Gastrocnemius medialis (tissue), 4 donors: Measurements from ENCODE around the gene ASS1. TPM values are rescaled to one million over a fixed set of nuclear protein-coding genes. Genes with fewer than 3 reads are reported as not detected.

Experiments
- ATAC-seq, 2 donors: fragments of 150-250 bp; one replicate each; pipeline ENCODE4 v1.9.1; 2016
- DNase-seq, 2 donors: peaks; one replicate each; pipeline ENCODE4 v3.0.0-alpha.2; 2019
- H3K27ac ChIP-seq, 4 donors: fragments of 200-600 bp; sonication (generic); 1 replicate in 1 of 4; 2 replicates in 3 of 4; pipeline ENCODE4 v1.5.1; 2016 to 2018; ENCODE audit warnings: mild to moderate bottlenecking in 2 of 4, moderate library complexity in 1 of 4
- H3K27me3 ChIP-seq, 3 donors: fragments of 200-600 bp; sonication (generic) in 2 of 3; 1 replicate in 1 of 3; 2 replicates in 2 of 3; pipeline versions ENCODE4 v1.5.1 to v1.6.0; 2016 to 2019; ENCODE audit warnings: mild to moderate bottlenecking in 1 of 3, moderate library complexity in 1 of 3
- H3K36me3 ChIP-seq, 2 donors: fragments of 200-600 bp; sonication (generic) in 1 of 2; one replicate each; pipeline ENCODE4 v1.5.1; 2017 to 2018
- H3K4me1 ChIP-seq, 2 donors: fragments of 200-600 bp; sonication (generic) in 1 of 2; one replicate each; pipeline ENCODE4 v1.5.1; 2016 to 2017; ENCODE audit warnings: mild to moderate bottlenecking in 2 of 2
- H3K4me3 ChIP-seq, 4 donors: fragments of 200-600 bp; sonication (generic) in 3 of 4; 1 replicate in 1 of 4; 2 replicates in 3 of 4; pipeline ENCODE4 v1.5.1; 2016 to 2019; ENCODE audit warnings: mild to moderate bottlenecking in 2 of 4
- H3K9me3 ChIP-seq, 3 donors: fragments of 200-600 bp; sonication (generic) in 2 of 3; 1 replicate in 1 of 3; 2 replicates in 2 of 3; pipeline ENCODE4 v1.5.1; 2016 to 2019
- CTCF ChIP-seq, 5 experiments: fragments of 450-650 bp in 3 of 5; fragments of 200-600 bp in 2 of 5; sonication (generic) in 2 of 5; IDR thresholded peaks in 4 of 5; conservative IDR thresholded peaks in 1 of 5; 1 replicate in 4 of 5; 2 replicates in 1 of 5; pipeline ENCODE4 v1.5.1; 2016 to 2019; ENCODE audit warnings: antibody characterized with exemption in 5 of 5, mild to moderate bottlenecking in 3 of 5, moderate library complexity in 3 of 5
- POLR2A ChIP-seq, 2 donors: fragments of 450-650 bp; IDR thresholded peaks; one replicate each; pipeline ENCODE4 v1.6.1; 2017; ENCODE audit warnings: antibody characterized with exemption in 2 of 2, mild to moderate bottlenecking in 2 of 2, moderate library complexity in 2 of 2
- in situ Hi-C, 4 donors: fragments of 200-750 bp; cut with MboI; loops; one replicate each; pipeline versions ENCODE4 v1.15.0 to v1.8.0; 2017; ENCODE audit warnings: low sequenced_read_pairs in 4 of 4
- intact Hi-C: fragments of 100-400 bp; cut with DNase I; formaldehyde crosslinking; loops from one replicate; pipeline ENCODE4 v1.15.1; 2023; ENCODE audit warnings: low total_unique reads
- total RNA-seq, 4 donors: library from RNA; depleted of rRNA; stranded (reverse); fragments of >200 nt; gene quantifications; one replicate each; pipeline versions ENCODE4 v1.1.0 to v1.2.3, GENCODE V29; 2016

The ASS1 gene
- total RNA-seq, 4 donors from 2014 or later, result 44.5 to 83.4 (median 68.5) TPM

GRCh38 chr9:130452835-130453234 is 8.1 kb downstream of the ASS1 start:
- TF ChIP-seq POLR2A (IDR thresholded peaks at IDR 0.05), result no peak
- no peak for TF ChIP-seq CTCF (IDR thresholded peaks at IDR 0.05 in 4 of 5, conservative IDR thresholded peaks at IDR 0.05 in 1 of 5)

GRCh38 chr9:130453487-130453886 is 8.7 kb downstream of the ASS1 start:
- no peak for DNase-seq
- no peaks in the 10 kb centered on the region for H3K27me3 ChIP-seq
- in situ Hi-C loops, result no loop called here
- no peak overlapping the region for H3K4me3 ChIP-seq
- H3K4me1 ChIP-seq, result peaks cover 18 to 27% of the 10 kb centered on the region in 2 donors
- no peak for TF ChIP-seq POLR2A (IDR thresholded peaks at IDR 0.05)
- no peak for TF ChIP-seq CTCF (IDR thresholded peaks at IDR 0.05 in 4 of 5, conservative IDR thresholded peaks at IDR 0.05 in 1 of 5)
- no peaks in the 10 kb centered on the region for H3K36me3 ChIP-seq
- intact Hi-C loops, result no loop called here
- H3K27ac ChIP-seq, result no peak overlapping the region
- ATAC-seq, result no peak
- H3K9me3 ChIP-seq, result no peaks in the 10 kb centered on the region

More at GRCh38 chr9:130452835-130453234, 8.1 kb downstream of the ASS1 start:
- intact Hi-C loops (no loop called here), in situ Hi-C loops (no loop called here)
- Histone ChIP-seq H3K4me3 (no peak overlapping the region), H3K9me3 (no peaks in the 10 kb centered on the region), H3K36me3 (no peaks in the 10 kb centered on the region), H3K27ac (no peak overlapping the region), H3K4me1 (peaks cover 20 to 33% of the 10 kb centered on the region in 2 donors), H3K27me3 (no peaks in the 10 kb centered on the region)
- no peak for DNase-seq
- ATAC-seq, result no peak

DNA sequence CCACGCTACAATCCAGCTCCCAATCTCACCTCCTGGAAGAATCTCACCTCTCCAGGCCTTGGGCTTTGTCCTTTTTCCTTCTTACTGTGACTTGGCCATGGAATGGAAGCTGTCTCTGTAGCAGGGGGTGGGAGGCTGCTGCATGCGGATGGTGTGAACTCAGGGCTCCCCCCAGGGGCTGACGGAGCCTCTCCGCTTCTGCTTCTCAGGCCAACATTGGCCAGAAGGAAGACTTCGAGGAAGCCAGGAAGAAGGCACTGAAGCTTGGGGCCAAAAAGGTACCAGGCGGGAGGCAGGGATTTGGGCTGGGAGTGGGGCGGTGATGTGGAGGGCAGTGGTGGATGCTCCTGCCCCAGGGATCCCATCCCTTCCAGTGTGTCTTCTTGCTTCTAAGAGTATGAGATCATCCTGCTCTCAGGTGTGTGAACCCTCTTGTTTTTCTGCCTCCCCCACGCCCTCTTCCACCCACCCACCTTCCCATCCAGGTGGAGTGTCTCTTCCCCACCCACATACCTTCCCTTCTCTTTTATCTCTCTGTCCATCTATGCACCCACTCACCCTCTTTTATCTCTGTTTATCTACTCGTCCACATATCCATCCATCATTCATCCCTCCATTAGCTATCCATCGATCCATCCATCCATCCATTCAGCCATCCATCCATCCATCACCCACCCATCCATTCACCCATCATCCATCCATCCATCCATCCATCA is 9.5 kb downstream of the ASS1 start:
- Histone ChIP-seq H3K4me1 (peaks cover 18 to 24% of the 10 kb centered on the region in 2 donors), H3K27ac (no peak overlapping the region), H3K9me3 (no peaks in the 10 kb centered on the region), H3K27me3 (no peaks in the 10 kb centered on the region), H3K36me3 (no peaks in the 10 kb centered on the region), H3K4me3 (no peak overlapping the region)
- in situ Hi-C loops (no loop called here), intact Hi-C loops (no loop called here)
- DNase-seq (no peak), ATAC-seq (no peak)
- TF ChIP-seq CTCF (IDR thresholded peaks at IDR 0.05 in 4 of 5, conservative IDR thresholded peaks at IDR 0.05 in 1 of 5) (no peak), POLR2A (IDR thresholded peaks at IDR 0.05) (no peak)

GRCh38 chr9:130454812-130455325 is 10.1 kb downstream of the ASS1 start:
- intact Hi-C loops (no loop called here), in situ Hi-C loops (loop anchor here in 3 of 4 donors (5.0 kb wide), 2 partner anchors 222 to 232 kb away; no protein-coding TSS in a partner anchor)
- peaks cover 17 to 20% of the 10 kb centered on the region in 2 donors for H3K4me1 ChIP-seq
- no peak overlapping the region for H3K4me3 ChIP-seq
- H3K9me3 ChIP-seq, result no peaks in the 10 kb centered on the region
- TF ChIP-seq CTCF (IDR thresholded peaks at IDR 0.05 in 4 of 5, conservative IDR thresholded peaks at IDR 0.05 in 1 of 5), result no peak
- TF ChIP-seq POLR2A (IDR thresholded peaks at IDR 0.05), result no peak
- H3K27ac ChIP-seq, result no peak overlapping the region
- no peaks in the 10 kb centered on the region for H3K27me3 ChIP-seq
- H3K36me3 ChIP-seq, result no peaks in the 10 kb centered on the region
- DNase-seq, result no peak
- no peak for ATAC-seq
